ENCODE data around the gene FTCD.

DNA sequence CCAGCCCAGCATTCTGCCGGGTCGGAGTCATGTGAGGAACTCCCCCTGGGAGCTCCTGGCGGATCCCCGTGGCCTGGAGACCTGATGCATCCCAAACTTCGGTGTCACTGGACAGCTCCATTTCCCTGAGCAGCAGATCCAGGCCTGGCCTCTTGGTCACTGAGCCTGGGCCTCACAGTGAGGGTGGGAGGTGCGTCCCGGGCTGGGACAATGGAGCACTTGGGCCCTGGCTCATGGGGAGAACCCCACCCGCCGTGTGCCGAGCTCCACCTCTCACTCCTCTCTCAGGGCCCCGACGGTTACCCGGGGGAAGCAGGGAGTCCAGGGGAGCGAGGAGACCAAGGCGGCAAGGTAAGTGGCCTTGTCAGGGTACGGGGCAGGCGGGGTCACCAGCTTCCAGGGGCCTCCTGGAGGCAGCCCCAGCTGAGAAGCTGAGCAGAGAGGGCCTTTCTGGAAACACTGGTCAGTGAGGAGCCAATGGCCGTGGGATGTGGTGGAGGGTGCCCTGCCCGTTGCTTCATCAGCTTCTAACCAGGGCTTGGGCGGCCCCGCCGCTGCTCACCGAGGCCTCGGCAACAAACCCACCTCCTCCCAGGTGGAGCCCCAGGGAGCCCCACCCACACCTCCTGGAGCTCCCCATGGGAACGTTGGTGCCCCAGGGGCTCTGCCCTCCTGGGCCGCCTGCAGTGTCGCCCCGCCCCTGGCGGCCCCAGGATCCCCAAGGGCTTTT lies 37.6 kb downstream of the FTCD start:
- TF ChIP-seq, protein P1, sequence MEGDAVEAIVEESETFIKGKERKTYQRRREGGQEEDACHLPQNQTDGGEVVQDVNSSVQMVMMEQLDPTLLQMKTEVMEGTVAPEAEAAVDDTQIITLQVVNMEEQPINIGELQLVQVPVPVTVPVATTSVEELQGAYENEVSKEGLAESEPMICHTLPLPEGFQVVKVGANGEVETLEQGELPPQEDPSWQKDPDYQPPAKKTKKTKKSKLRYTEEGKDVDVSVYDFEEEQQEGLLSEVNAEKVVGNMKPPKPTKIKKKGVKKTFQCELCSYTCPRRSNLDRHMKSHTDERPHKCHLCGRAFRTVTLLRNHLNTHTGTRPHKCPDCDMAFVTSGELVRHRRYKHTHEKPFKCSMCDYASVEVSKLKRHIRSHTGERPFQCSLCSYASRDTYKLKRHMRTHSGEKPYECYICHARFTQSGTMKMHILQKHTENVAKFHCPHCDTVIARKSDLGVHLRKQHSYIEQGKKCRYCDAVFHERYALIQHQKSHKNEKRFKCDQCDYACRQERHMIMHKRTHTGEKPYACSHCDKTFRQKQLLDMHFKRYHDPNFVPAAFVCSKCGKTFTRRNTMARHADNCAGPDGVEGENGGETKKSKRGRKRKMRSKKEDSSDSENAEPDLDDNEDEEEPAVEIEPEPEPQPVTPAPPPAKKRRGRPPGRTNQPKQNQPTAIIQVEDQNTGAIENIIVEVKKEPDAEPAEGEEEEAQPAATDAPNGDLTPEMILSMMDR (IDR thresholded peaks at IDR 0.05; ENCODE audit: low read length): no peak
- TF ChIP-seq EZH2 (optimal IDR thresholded peaks at IDR 0.05; ENCODE audit: low read depth, low read length) (no peak), EZH2phosphoT487 (IDR thresholded peaks at IDR 0.05; ENCODE audit: low read length) (no peak)

Data from MM.1S (cell line).